Measurements from ENCODE around the gene HIVEP1. TPM values are rescaled to one million over a fixed set of nuclear protein-coding genes. Genes with fewer than 3 reads are reported as not detected.

HIVEP1 gene
- total and polyA plus RNA-seq, 2 of the 8 experiments (the other 6 are each of a cell fraction or from before 2014, with no cell fraction given): 22.6 to 23.1 TPM

- Histone ChIP-seq H3K4me1 (replicated peaks in 1 of 4; ENCODE audit: control insufficient read depth in 3 of 4, insufficient read depth in 4 of 4, low read length in 3 of 4) (peaks cover 0 to 4% (median 1%) of the 10 kb centered on the region in 4 experiments; a peak in 4 of 7 replicates), H3K23ac (ENCODE audit: insufficient read length) (no peak overlapping the region), H2BK5ac (ENCODE audit: low read depth, low read length) (no peak overlapping the region), H4K8ac (ENCODE audit: extremely low read depth, insufficient read depth, low read length) (no peak overlapping the region), H2BK15ac (ENCODE audit: low read length) (no peak overlapping the region), H3K9me3 (ENCODE audit: insufficient read depth in 2 of 2, low read depth in 1 of 2, low read length in 1 of 2) (no peaks in the 10 kb centered on the region), H3K23me2 (ENCODE audit: low read depth, low read length) (no peaks in the 10 kb centered on the region), H3K4ac (replicated peaks; ENCODE audit: insufficient read length, low read depth, low read length) (no peak overlapping the region), H3K9ac (replicated peaks in 1 of 4; ENCODE audit: extremely low read depth in 1 of 4, low read depth in 3 of 4, low read length in 3 of 4) (no peak overlapping the region), H3K27me3 (replicated peaks in 1 of 4; ENCODE audit: control insufficient read depth in 3 of 4, extremely low read depth in 1 of 4, insufficient read depth in 3 of 4, low read length in 3 of 4) (no peaks in the 10 kb centered on the region), H2BK20ac (ENCODE audit: low read length) (no peak overlapping the region), H3K18ac (ENCODE audit: extremely low read depth, low read length) (no peak overlapping the region), H3K14ac (ENCODE audit: insufficient read length) (no peak overlapping the region), H2BK120ac (replicated peaks; ENCODE audit: low read depth, low read length) (no peak overlapping the region), H4K20me1 (replicated peaks in 1 of 2; ENCODE audit: control insufficient read depth in 1 of 2, insufficient read depth in 2 of 2, low read length in 2 of 2) (peaks cover 0 to 8% of the 10 kb centered on the region in 2 experiments), H4K5ac (ENCODE audit: insufficient read length, low read depth, low read length) (no peak overlapping the region), H3K4me2 (ENCODE audit: insufficient read depth in 1 of 2, low read depth in 2 of 2, low read length in 2 of 2) (no peak overlapping the region), H3K56ac (replicated peaks; ENCODE audit: insufficient read length, low read depth, low read length) (no peak overlapping the region), H3K79me2 (ENCODE audit: control insufficient read depth in 1 of 2, insufficient read depth in 2 of 2, low read length in 2 of 2) (peaks cover 3 to 91% of the 10 kb centered on the region in 2 experiments), H2AFZ (ENCODE audit: low read length) (no peak overlapping the region), H4K91ac (replicated peaks; ENCODE audit: insufficient read length, low read length) (no peak overlapping the region), H3K4me3 (ENCODE audit: extremely low read depth in 1 of 4, insufficient read depth in 2 of 4, low read depth in 3 of 4, low read length in 4 of 4) (no peak overlapping the region), H3K27ac (ENCODE audit: low read depth, low read length) (no peak overlapping the region), H3K79me1 (ENCODE audit: low read depth, low read length) (peaks cover 8% of the 10 kb centered on the region), H3K36me3 (ENCODE audit: control insufficient read depth in 2 of 4, insufficient read depth in 4 of 4, low read length in 3 of 4) (no peaks in the 10 kb centered on the region), H2AK5ac (ENCODE audit: low read depth, low read length) (no peak overlapping the region), H2BK12ac (ENCODE audit: low read depth, low read length) (no peak overlapping the region)
- DNase-seq (ENCODE audit: low read depth in 1 of 2, low spot score in 2 of 2): no peak
- WGBS, 2 experiments (ENCODE audit: extremely low coverage in 1 of 2, insufficient coverage in 1 of 2, insufficient read length in 1 of 2, insufficient replicate concordance in 2 of 2, low coverage in 1 of 2, low lambda C conversion rate in 2 of 2, missing lambda C conversion rate in 1 of 2): 91% methylated on average over 2 of the region's 2 CpGs; no CpG with 5 or more reads in 1 of the 2 experiments
- no peak for FAIRE-seq
- CTCF ChIA-PET (ENCODE audit: partially characterized antibody): no interaction called here
- no peak for TF ChIP-seq KDM4A (IDR thresholded peaks at IDR 0.05; ENCODE audit: low read depth, low read length, severe bottlenecking)
- TF ChIP-seq ZNF274 (IDR thresholded peaks at IDR 0.05; ENCODE audit: borderline replicate concordance, extremely low read depth, low read length): no peak
- TF ChIP-seq EGR1 (IDR thresholded peaks at IDR 0.05; ENCODE audit: borderline replicate concordance, low read depth, low read length): no peak
- no peak for TF ChIP-seq POLR2AphosphoS5 (IDR thresholded peaks at IDR 0.05; ENCODE audit: low read depth, low read length)
- TF ChIP-seq ATF3 (IDR thresholded peaks at IDR 0.05; ENCODE audit: insufficient read depth, low read depth, low read length): no peak
- TF ChIP-seq RFX5 (IDR thresholded peaks at IDR 0.05; ENCODE audit: borderline replicate concordance, low read depth, low read length): no peak
- no peak for TF ChIP-seq SP1 (IDR thresholded peaks at IDR 0.05; ENCODE audit: low read depth, low read length)
- no peak for TF ChIP-seq JUN (IDR thresholded peaks at IDR 0.05; ENCODE audit: low read depth, low read length)
- no peak for TF ChIP-seq ATF2 (IDR thresholded peaks at IDR 0.05; ENCODE audit: low read length)
- POLR2A ChIA-PET (ENCODE audit: partially characterized antibody): no interaction called here
Observed at GRCh38 chr6:12048609-12049008, 36.5 kb downstream of the HIVEP1 start.
